Mesendoderm (in vitro differentiated cells): ENCODE data around the gene NCLN.

Experiments
- DNase-seq: peaks from one replicate; pipeline ENCODE4 v3.0.0; 2013
- H2AK5ac ChIP-seq: 2 replicates; pipeline ENCODE4 v1.6.1; 2013; ENCODE audit warnings: low read length, inconsistent platforms
- H2BK120ac ChIP-seq: 2 replicates; pipeline ENCODE4 v1.6.1; 2013; ENCODE audit warnings: low read depth, mild to moderate bottlenecking, low read length, moderate library complexity, mixed read lengths
- H2BK15ac ChIP-seq: replicated peaks from 2 replicates; pipeline ENCODE4 v1.6.1; 2013; ENCODE audit warnings: low read depth, mild to moderate bottlenecking, moderate library complexity
- H2BK5ac ChIP-seq: 2 replicates; pipeline ENCODE4 v1.6.1; 2013; ENCODE audit warnings: low read length, inconsistent platforms
- H3K18ac ChIP-seq: 2 replicates; pipeline ENCODE4 v1.6.1; 2013; ENCODE audit warnings: mild to moderate bottlenecking, low read length, mixed read lengths
- H3K23ac ChIP-seq: one replicate; pipeline ENCODE4 v1.6.1; 2013; ENCODE audit warnings: low read length
- H3K27ac ChIP-seq: 2 replicates; pipeline ENCODE4 v1.5.1; 2013; ENCODE audit warnings: low read depth, mild to moderate bottlenecking, inconsistent platforms, low read length, moderate library complexity
- H3K27me3 ChIP-seq: 2 replicates; pipeline ENCODE4 v1.6.1; 2013; ENCODE audit warnings: low read length, control low read depth, mild to moderate bottlenecking, inconsistent platforms; ENCODE audit not compliant: insufficient read depth, poor library complexity
- H3K36me3 ChIP-seq: 2 replicates; pipeline ENCODE4 v1.6.1; 2013; ENCODE audit warnings: low read length, inconsistent platforms; ENCODE audit not compliant: control insufficient read depth, insufficient read depth
- H3K4ac ChIP-seq: one replicate; pipeline ENCODE4 v1.6.1; 2013; ENCODE audit warnings: low read depth, mild to moderate bottlenecking, low read length, moderate library complexity
- H3K4me1 ChIP-seq: 2 replicates; pipeline ENCODE4 v1.6.1; 2013; ENCODE audit warnings: low read depth, low read length, inconsistent platforms; ENCODE audit not compliant: control insufficient read depth
- H3K4me2 ChIP-seq: 2 replicates; pipeline ENCODE4 v1.6.1; 2013; ENCODE audit warnings: low read length
- H3K4me3 ChIP-seq: 2 replicates; pipeline ENCODE4 v1.5.1; 2013; ENCODE audit warnings: mild to moderate bottlenecking, low read length
- H3K56ac ChIP-seq: one replicate; pipeline ENCODE4 v1.6.1; 2013; ENCODE audit warnings: low read length
- H3K79me1 ChIP-seq: 2 replicates; pipeline ENCODE4 v1.6.1; 2013; ENCODE audit warnings: low read length, inconsistent platforms
- H3K79me2 ChIP-seq: 2 replicates; pipeline ENCODE4 v1.6.1; 2013; ENCODE audit warnings: mild to moderate bottlenecking, low read length; ENCODE audit not compliant: control insufficient read depth, insufficient read depth
- H3K9ac ChIP-seq: 2 replicates; pipeline ENCODE4 v1.6.1; 2013; ENCODE audit warnings: low read length, inconsistent platforms
- H4K5ac ChIP-seq: one replicate; pipeline ENCODE4 v1.6.1; 2013; ENCODE audit warnings: low read length
- H4K8ac ChIP-seq: one replicate; pipeline ENCODE4 v1.6.1; 2013; ENCODE audit warnings: low read depth, mild to moderate bottlenecking, control low read depth, low read length, moderate library complexity
- WGBS: extraction: QIAGEN DNeasy Blood & Tissue Kit; methylation state at CpG from one replicate; pipeline ENCODE4 v1.1.7; 2013; ENCODE audit warnings: low lambda C conversion rate, missing lambda C conversion rate; ENCODE audit not compliant: insufficient coverage; ENCODE audit errors: extremely low coverage; 5-methylcytosine and 5-hydroxymethylcytosine counted together

Gene NCLN

DNA sequence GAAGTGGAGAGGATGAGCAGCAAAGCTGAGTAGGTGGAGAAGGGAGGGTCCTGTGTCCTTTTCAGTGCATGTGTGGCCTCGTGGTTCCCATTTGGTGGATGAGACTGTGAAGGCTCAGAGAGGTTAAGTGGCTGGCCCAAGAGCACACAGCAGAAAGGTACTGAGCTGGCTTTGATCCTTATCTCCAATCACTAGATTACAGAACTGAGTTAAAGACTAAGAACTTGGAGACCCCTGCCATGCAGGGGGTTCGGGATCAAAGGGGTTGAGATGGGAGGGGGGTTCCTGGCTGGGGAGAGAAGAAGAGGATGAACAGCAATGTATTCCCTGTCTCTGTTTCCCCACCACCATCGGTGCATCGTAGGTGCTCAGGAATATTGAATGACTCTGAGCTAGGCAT lies 50.5 kb downstream of the NCLN start:
- no peak for DNase-seq
- H3K18ac ChIP-seq = no peak overlapping the region
- no peak overlapping the region for H3K27ac ChIP-seq
- no peak overlapping the region for H2BK5ac ChIP-seq
- no peak overlapping the region for H3K4me2 ChIP-seq
- no peak overlapping the region for H4K8ac ChIP-seq
- no CpG with 5 or more reads among the region's 4 CpGs for WGBS
- H3K79me1 ChIP-seq = no peaks in the 10 kb centered on the region
- no peak overlapping the region for H2BK15ac ChIP-seq
- no peak overlapping the region for H4K5ac ChIP-seq
- no peaks in the 10 kb centered on the region for H3K27me3 ChIP-seq
- no peak overlapping the region for H3K9ac ChIP-seq
- no peaks in the 10 kb centered on the region for H3K79me2 ChIP-seq
- H3K4ac ChIP-seq = no peak overlapping the region
- no peak overlapping the region for H2BK120ac ChIP-seq
- no peak overlapping the region for H2AK5ac ChIP-seq
- no peaks in the 10 kb centered on the region for H3K36me3 ChIP-seq
- no peaks in the 10 kb centered on the region for H3K4me1 ChIP-seq
- H3K23ac ChIP-seq = no peak overlapping the region
- H3K56ac ChIP-seq = no peak overlapping the region
- H3K4me3 ChIP-seq = no peak overlapping the region

DNA sequence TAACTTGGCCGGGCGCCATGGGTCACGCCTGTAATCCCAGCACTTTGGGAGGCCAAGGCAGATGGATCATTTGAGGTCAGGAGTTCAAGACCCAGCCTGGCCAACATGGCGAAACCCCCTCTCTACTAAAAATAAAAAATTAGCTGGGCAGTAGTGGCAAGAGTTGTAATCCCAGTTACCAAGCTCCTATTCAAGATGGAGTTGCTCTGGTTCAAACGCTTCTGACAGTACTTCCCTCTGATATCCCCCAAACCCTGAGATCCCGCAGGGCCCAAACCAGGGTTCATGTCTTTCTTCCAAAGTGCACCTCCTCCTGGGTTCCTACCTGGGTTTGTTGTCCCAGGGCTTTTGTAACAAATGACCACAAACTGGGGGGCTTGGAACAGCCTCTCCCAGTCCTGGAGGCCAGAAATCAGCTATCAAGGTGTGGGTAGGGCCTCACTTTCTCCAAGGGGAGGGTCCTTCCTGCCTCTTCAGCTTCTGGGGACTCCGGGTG lies 52.4 kb downstream of the NCLN start:
- Histone ChIP-seq H3K23ac (no peak overlapping the region), H3K4ac (no peak overlapping the region), H3K4me3 (no peak overlapping the region), H2AK5ac (no peak overlapping the region), H3K9ac (no peak overlapping the region), H3K56ac (no peak overlapping the region), H2BK5ac (no peak overlapping the region), H2BK15ac (no peak overlapping the region), H4K8ac (no peak overlapping the region), H3K79me1 (no peaks in the 10 kb centered on the region), H3K4me1 (no peaks in the 10 kb centered on the region), H4K5ac (no peak overlapping the region), H3K18ac (no peak overlapping the region), H3K27me3 (no peaks in the 10 kb centered on the region), H2BK120ac (no peak overlapping the region), H3K36me3 (no peaks in the 10 kb centered on the region), H3K4me2 (no peak overlapping the region), H3K27ac (no peak overlapping the region), H3K79me2 (no peaks in the 10 kb centered on the region)
- no peak for DNase-seq
- WGBS = no CpG with 5 or more reads among the region's 7 CpGs

GRCh38 chr19:3239367-3239766 lies 53.6 kb downstream of the NCLN start:
- Histone ChIP-seq H3K79me2 (no peaks in the 10 kb centered on the region), H3K36me3 (no peaks in the 10 kb centered on the region), H3K9ac (no peak overlapping the region), H2BK120ac (no peak overlapping the region), H3K79me1 (no peaks in the 10 kb centered on the region), H3K18ac (no peak overlapping the region), H3K23ac (no peak overlapping the region), H2BK5ac (no peak overlapping the region), H3K27me3 (no peaks in the 10 kb centered on the region), H3K56ac (no peak overlapping the region), H2AK5ac (no peak overlapping the region), H2BK15ac (no peak overlapping the region), H3K27ac (no peak overlapping the region), H3K4me3 (no peak overlapping the region), H3K4ac (no peak overlapping the region), H4K5ac (no peak overlapping the region), H3K4me2 (no peak overlapping the region), H4K8ac (no peak overlapping the region), H3K4me1 (no peaks in the 10 kb centered on the region)
- WGBS = no CpG with 5 or more reads among the region's 5 CpGs
- DNase-seq = no peak

DNA sequence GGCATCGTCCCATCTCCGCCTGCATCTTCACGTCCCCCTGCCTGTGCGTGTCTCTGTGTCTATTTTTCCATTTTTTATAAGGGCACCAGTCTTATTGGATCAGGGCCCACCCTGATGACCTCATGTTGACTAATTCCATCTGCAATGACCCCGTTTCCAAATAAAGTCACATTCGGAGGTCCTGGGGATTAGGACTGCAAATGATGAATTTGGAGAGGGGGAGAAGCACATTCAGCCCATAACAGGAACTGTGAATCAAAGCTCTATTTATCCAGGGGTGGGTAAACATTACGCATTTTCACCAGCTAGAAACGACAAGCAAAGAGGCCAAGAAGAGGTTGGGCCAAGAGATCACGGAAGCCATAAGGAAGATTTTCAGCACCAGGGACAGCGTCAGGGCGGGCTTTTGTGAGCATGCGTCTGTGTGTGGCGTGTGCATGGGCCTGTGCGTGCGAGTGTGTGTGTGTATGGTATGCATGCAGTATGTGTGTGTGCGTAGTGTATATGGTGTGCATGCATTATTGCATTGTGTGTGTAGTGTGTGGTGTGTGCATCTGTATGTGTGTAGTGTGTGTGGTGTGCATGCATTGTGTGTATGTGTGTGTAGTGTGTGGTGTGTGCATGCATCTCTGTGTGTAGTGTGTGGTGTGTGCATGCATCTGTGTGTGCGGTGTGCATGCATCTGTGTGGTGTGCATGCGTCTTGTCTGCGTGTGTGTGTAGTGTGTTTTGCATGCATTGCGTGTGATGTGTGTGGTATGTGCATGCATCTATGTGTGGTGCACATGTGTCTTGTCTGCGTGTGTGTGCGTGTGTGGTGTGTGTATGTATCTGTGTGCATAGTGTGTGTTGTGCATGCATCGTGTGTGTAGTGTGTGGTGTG lies 58.3 kb downstream of the NCLN start:
- DNase-seq = peak; percentile 68
- Histone ChIP-seq H3K79me2 (no peaks in the 10 kb centered on the region), H3K4me1 (no peaks in the 10 kb centered on the region), H3K4ac (no peak overlapping the region), H3K56ac (no peak overlapping the region), H4K5ac (no peak overlapping the region), H2AK5ac (no peak overlapping the region), H3K36me3 (no peaks in the 10 kb centered on the region), H3K18ac (no peak overlapping the region), H3K4me2 (no peak overlapping the region), H3K23ac (no peak overlapping the region), H2BK5ac (no peak overlapping the region), H3K27ac (no peak overlapping the region), H3K9ac (no peak overlapping the region), H4K8ac (no peak overlapping the region), H3K79me1 (no peaks in the 10 kb centered on the region), H2BK120ac (no peak overlapping the region), H3K4me3 (peak overlapping the region; percentile 13), H3K27me3 (no peaks in the 10 kb centered on the region), H2BK15ac (no peak overlapping the region)
- WGBS = no CpG with 5 or more reads among the region's 23 CpGs

GRCh38 chr19:3245050-3245449 lies 59.3 kb downstream of the NCLN start:
- H4K8ac ChIP-seq = no peak overlapping the region

More at GRCh38 chr19:3245050-3245449, 59.3 kb downstream of the NCLN start:
- Histone ChIP-seq H3K79me2 (no peaks in the 10 kb centered on the region), H3K4me2 (no peak overlapping the region), H3K18ac (no peak overlapping the region), H2BK120ac (no peak overlapping the region), H3K27me3 (no peaks in the 10 kb centered on the region), H3K23ac (no peak overlapping the region), H3K4me3 (no peak overlapping the region), H3K56ac (no peak overlapping the region), H2BK5ac (no peak overlapping the region), H4K5ac (no peak overlapping the region), H3K27ac (no peak overlapping the region), H3K4ac (no peak overlapping the region), H3K9ac (no peak overlapping the region), H3K36me3 (no peaks in the 10 kb centered on the region), H3K4me1 (no peaks in the 10 kb centered on the region), H2BK15ac (no peak overlapping the region), H3K79me1 (no peaks in the 10 kb centered on the region), H2AK5ac (no peak overlapping the region)
- no peak for DNase-seq
- WGBS = no CpG with 5 or more reads among the region's 9 CpGs
